ENCODE data around the gene TBCD.

- TF ChIP-seq ARNT (IDR thresholded peaks at IDR 0.05): no peak
- TF ChIP-seq FOXA1 (IDR thresholded peaks at IDR 0.05): no peak
- no peak for TF ChIP-seq TARDBP (IDR thresholded peaks at IDR 0.05)
- TF ChIP-seq ZNF384 (IDR thresholded peaks at IDR 0.05): no peak
Observed at GRCh38 chr17:82927311-82927660, 175.4 kb downstream of the TBCD start.

All from HEK293T (cell line).